Smooth muscle cell (in vitro differentiated cells): ENCODE data around the gene CDC27. TPM values are rescaled to one million over a fixed set of nuclear protein-coding genes. Genes with fewer than 3 reads are reported as not detected.

Experiments used
- DNase-seq: peaks from one replicate; lab custom pipeline; 2025; ENCODE audit not compliant: unreplicated experiment; lab: John Stamatoyannopoulos, UW
- H2AFZ ChIP-seq: fragments of 200-600 bp; sonication (generic); 2 replicates; pipeline ENCODE4 v1.6.0; 2016; ENCODE audit warnings: antibody characterized with exemption, low read depth, mild to moderate bottlenecking
- H3F3A ChIP-seq: fragments of 200-600 bp; sonication (generic); 2 replicates; pipeline ENCODE4 v1.6.0; 2017; ENCODE audit warnings: antibody characterized with exemption, low read depth
- H3K27ac ChIP-seq: fragments of 200-600 bp; sonication (generic); 2 replicates; pipeline ENCODE4 v1.5.1; 2016; ENCODE audit warnings: low read depth, mild to moderate bottlenecking
- H3K27me3 ChIP-seq: fragments of 200-600 bp; sonication (generic); 2 replicates; pipeline ENCODE4 v1.6.1; 2016; ENCODE audit warnings: low read depth, mild to moderate bottlenecking
- H3K36me3 ChIP-seq: fragments of 200-600 bp; sonication (generic); 2 replicates; pipeline ENCODE4 v1.5.1; 2016; ENCODE audit warnings: low read depth
- H3K4me1 ChIP-seq: fragments of 200-600 bp; sonication (generic); 2 replicates; pipeline ENCODE4 v1.5.1; 2016; ENCODE audit warnings: low read depth
- H3K4me2 ChIP-seq: fragments of 200-600 bp; sonication (generic); 2 replicates; pipeline ENCODE4 v1.6.0; 2016; ENCODE audit warnings: mild to moderate bottlenecking
- H3K4me3 ChIP-seq: fragments of 200-600 bp; sonication (generic); 2 replicates; pipeline ENCODE4 v1.5.1; 2016; ENCODE audit warnings: mild to moderate bottlenecking
- H3K79me2 ChIP-seq: fragments of 200-600 bp; sonication (generic); 2 replicates; pipeline ENCODE4 v1.6.0; 2016; ENCODE audit warnings: low read depth, mild to moderate bottlenecking
- H3K9ac ChIP-seq: fragments of 200-600 bp; sonication (generic); 2 replicates; pipeline ENCODE4 v1.6.0; 2016; ENCODE audit warnings: low read depth
- H3K9me3 ChIP-seq: fragments of 200-600 bp; sonication (generic); replicated peaks from 2 replicates; pipeline ENCODE4 v1.5.1; 2016; ENCODE audit warnings: low read depth
- H4K20me1 ChIP-seq: fragments of 200-600 bp; sonication (generic); 2 replicates; pipeline ENCODE4 v1.6.0; 2016; ENCODE audit warnings: low read depth
- WGBS: methylation state at CpG from one replicate; pipeline ENCODE4 v1.1.7; 2016; ENCODE audit warnings: low lambda C conversion rate; 5-methylcytosine and 5-hydroxymethylcytosine counted together
- polyA plus RNA-seq: library from polyadenylated mRNA; unstranded; fragments of >200 nt; fragmentation: Nextera tagmentation; extraction: Ambion mirVana; gene quantifications from 2 replicates; pipeline ENCODE4 v1.2.1, GENCODE V29; 2016
- total RNA-seq: library from RNA; depleted of rRNA; stranded (reverse); fragments of >200 nt; gene quantifications from 2 replicates; pipeline ENCODE4 v1.2.3, GENCODE V29; 2014
- TF ChIP-seq, protein P1 (sequence below): fragments of 200-600 bp; sonication (generic); IDR thresholded peaks from 2 replicates; pipeline ENCODE4 v1.5.1; 2017; ENCODE audit warnings: borderline replicate concordance, mild to moderate bottlenecking, antibody characterized with exemption; ENCODE audit not compliant: insufficient read depth, poor library complexity, severe bottlenecking

CDC27 gene
- total and polyA plus RNA-seq, 2 experiments from 2014 or later = 53.1 to 101 TPM

DNA sequence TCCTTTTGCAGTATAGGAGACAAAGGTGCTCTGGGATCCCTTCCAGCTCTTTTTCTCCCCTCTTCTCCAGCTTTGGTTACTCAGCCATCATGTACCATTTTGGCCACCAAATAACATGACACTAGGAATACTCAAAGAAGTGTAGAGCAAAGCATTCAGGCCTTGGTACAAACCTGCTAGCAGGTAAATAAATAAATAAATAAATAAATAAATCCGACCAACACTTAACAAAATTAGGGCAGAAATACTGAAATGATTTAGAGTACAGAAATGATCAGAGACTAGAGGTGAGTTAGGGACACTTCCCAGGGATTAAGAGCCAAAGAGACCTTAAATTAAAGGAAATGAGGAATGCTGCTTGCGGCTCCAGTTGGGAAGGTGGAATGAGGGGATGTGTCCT, 46.8 kb upstream of the CDC27 start:
- Histone ChIP-seq H3K4me3 (no peak overlapping the region), H3K4me2 (no peak overlapping the region), H3K79me2 (no peaks in the 10 kb centered on the region), H4K20me1 (no peaks in the 10 kb centered on the region), H3K4me1 (no peaks in the 10 kb centered on the region), H3K27ac (no peak overlapping the region), H3K9me3 (no peaks in the 10 kb centered on the region), H2AFZ (no peak overlapping the region), H3K36me3 (no peaks in the 10 kb centered on the region), H3K27me3 (no peaks in the 10 kb centered on the region), H3K9ac (no peak overlapping the region), H3F3A (peaks cover 6% of the 10 kb centered on the region)
- TF ChIP-seq, protein P1, sequence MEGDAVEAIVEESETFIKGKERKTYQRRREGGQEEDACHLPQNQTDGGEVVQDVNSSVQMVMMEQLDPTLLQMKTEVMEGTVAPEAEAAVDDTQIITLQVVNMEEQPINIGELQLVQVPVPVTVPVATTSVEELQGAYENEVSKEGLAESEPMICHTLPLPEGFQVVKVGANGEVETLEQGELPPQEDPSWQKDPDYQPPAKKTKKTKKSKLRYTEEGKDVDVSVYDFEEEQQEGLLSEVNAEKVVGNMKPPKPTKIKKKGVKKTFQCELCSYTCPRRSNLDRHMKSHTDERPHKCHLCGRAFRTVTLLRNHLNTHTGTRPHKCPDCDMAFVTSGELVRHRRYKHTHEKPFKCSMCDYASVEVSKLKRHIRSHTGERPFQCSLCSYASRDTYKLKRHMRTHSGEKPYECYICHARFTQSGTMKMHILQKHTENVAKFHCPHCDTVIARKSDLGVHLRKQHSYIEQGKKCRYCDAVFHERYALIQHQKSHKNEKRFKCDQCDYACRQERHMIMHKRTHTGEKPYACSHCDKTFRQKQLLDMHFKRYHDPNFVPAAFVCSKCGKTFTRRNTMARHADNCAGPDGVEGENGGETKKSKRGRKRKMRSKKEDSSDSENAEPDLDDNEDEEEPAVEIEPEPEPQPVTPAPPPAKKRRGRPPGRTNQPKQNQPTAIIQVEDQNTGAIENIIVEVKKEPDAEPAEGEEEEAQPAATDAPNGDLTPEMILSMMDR = no peak
- DNase-seq = no peak
- 89% methylated on average over 2 of the region's 2 CpGs for WGBS

- H4K20me1 ChIP-seq = no peaks in the 10 kb centered on the region
- H3K4me3 ChIP-seq = no peak overlapping the region
- no peak overlapping the region for H3K27ac ChIP-seq
- H3K79me2 ChIP-seq = no peaks in the 10 kb centered on the region
- 95% methylated on average over 3 of the region's 3 CpGs for WGBS
- H3K9ac ChIP-seq = no peak overlapping the region
- no peaks in the 10 kb centered on the region for H3K36me3 ChIP-seq
- H3K4me1 ChIP-seq = no peaks in the 10 kb centered on the region
- TF ChIP-seq, protein P1 = no peak
- no peaks in the 10 kb centered on the region for H3K9me3 ChIP-seq
- no peak overlapping the region for H2AFZ ChIP-seq
- DNase-seq = no peak
- no peaks in the 10 kb centered on the region for H3K27me3 ChIP-seq
- H3F3A ChIP-seq = peaks cover 6% of the 10 kb centered on the region
- H3K4me2 ChIP-seq = no peak overlapping the region
Measured at GRCh38 chr17:47235506-47235905, 46.4 kb upstream of the CDC27 start.

- H2AFZ ChIP-seq = no peak overlapping the region
- 91% methylated on average over 2 of the region's 2 CpGs for WGBS
- H3K4me1 ChIP-seq = no peaks in the 10 kb centered on the region
Measured at GRCh38 chr17:47232465-47232864, 43.4 kb upstream of the CDC27 start.

DNA sequence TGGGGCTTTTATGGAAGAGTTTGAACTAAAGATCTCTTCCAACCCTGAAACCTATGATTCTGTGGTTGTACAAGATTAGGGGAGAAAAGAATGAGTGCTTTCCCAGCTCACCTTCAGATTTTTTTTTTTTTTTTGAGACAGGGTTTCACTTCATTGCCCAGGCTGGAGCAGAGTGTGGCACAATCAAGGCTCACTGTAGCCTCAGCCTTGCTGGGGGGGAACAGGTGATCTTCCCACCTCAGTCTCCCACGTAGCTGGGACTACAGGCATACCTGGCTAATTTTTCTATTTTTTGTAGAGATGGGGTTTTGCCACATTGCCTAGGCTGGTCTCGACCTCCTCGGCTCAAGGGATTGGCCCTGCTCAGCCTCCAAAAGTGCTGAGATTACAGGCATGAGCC, 42.8 kb upstream of the CDC27 start:
- 88% methylated on average over 3 of the region's 3 CpGs for WGBS
- TF ChIP-seq, protein P1 = no peak
- Histone ChIP-seq H3K27ac (no peak overlapping the region), H3K79me2 (no peaks in the 10 kb centered on the region), H3K27me3 (no peaks in the 10 kb centered on the region), H4K20me1 (no peaks in the 10 kb centered on the region), H3K4me3 (no peak overlapping the region), H3K9ac (no peak overlapping the region), H3F3A (no peaks in the 10 kb centered on the region), H2AFZ (no peak overlapping the region), H3K36me3 (no peaks in the 10 kb centered on the region), H3K4me2 (no peak overlapping the region), H3K9me3 (no peaks in the 10 kb centered on the region), H3K4me1 (no peaks in the 10 kb centered on the region)
- DNase-seq = no peak

More at GRCh38 chr17:47232465-47232864, 43.4 kb upstream of the CDC27 start:
- H3F3A ChIP-seq = no peaks in the 10 kb centered on the region
- H3K4me3 ChIP-seq = no peak overlapping the region
- no peaks in the 10 kb centered on the region for H3K36me3 ChIP-seq
- H3K4me2 ChIP-seq = no peak overlapping the region
- H3K79me2 ChIP-seq = no peaks in the 10 kb centered on the region
- H3K9ac ChIP-seq = no peak overlapping the region
- H3K27me3 ChIP-seq = no peaks in the 10 kb centered on the region
- H3K27ac ChIP-seq = no peak overlapping the region
- no peaks in the 10 kb centered on the region for H4K20me1 ChIP-seq
- DNase-seq = no peak
- no peaks in the 10 kb centered on the region for H3K9me3 ChIP-seq
- TF ChIP-seq, protein P1 = no peak
